Right cardiac atrium (tissue), 5 donors: ENCODE results near the gene DHRS7C. TPM values are rescaled to one million over a fixed set of nuclear protein-coding genes. Genes with fewer than 3 reads are reported as not detected.
"Not testable (repeated sequence)": the region's sequence is repeated elsewhere in the genome, so short reads cannot be mapped to it uniquely, and the experiment has no call there.

Experiments used
- ATAC-seq, 2 donors: fragments of 200-7000 bp; cut with Tn5 transposase; one replicate each; pipeline versions ENCODE4 v1.8.0 to v1.9.1; 2020; ENCODE audit warnings: moderate library complexity in 2 of 2, mild to moderate bottlenecking in 1 of 2
- DNase-seq, 3 donors: peaks; one replicate each; pipeline ENCODE4 v3.0.0-alpha.2; 2020
- H3K27ac ChIP-seq: one replicate; pipeline ENCODE4 v1.5.1; 2013; ENCODE audit warnings: mild to moderate bottlenecking, low read length, control low read depth, moderate library complexity
- H3K27me3 ChIP-seq: one replicate; pipeline ENCODE4 v1.6.1; 2013; ENCODE audit not compliant: control insufficient read depth, insufficient read depth
- H3K4me1 ChIP-seq: one replicate; pipeline ENCODE4 v1.6.1; 2013; ENCODE audit warnings: low read length; ENCODE audit not compliant: control insufficient read depth, insufficient read depth
- H3K4me3 ChIP-seq: one replicate; pipeline ENCODE4 v1.5.1; 2013; ENCODE audit warnings: low read length, control low read depth
- H3K9me3 ChIP-seq: one replicate; pipeline ENCODE4 v1.6.1; 2013; ENCODE audit warnings: low read length; ENCODE audit not compliant: control insufficient read depth
- WGBS: extraction: QIAGEN DNeasy Blood & Tissue Kit; methylation state at CpG from one replicate; pipeline ENCODE4 v1.1.7; 2013; 5-methylcytosine and 5-hydroxymethylcytosine counted together
- intact Hi-C, 4 donors: fragments of 100-400 bp; cut with DNase I; formaldehyde crosslinking; loops; one replicate each; pipeline versions ENCODE4 v1.11.0 to v1.14.0; 2022 to 2023
- polyA plus RNA-seq: library from polyadenylated mRNA; stranded (reverse); fragments of 200-250 nt; gene quantifications from one replicate; pipeline ENCODE4 v1.2.3, GENCODE V29; 2013
- total RNA-seq, 4 donors: library from RNA; stranded (reverse); fragmentation: NEBNext Ultra II Directional; extraction: Animal tissue kit (Norgen Biotek cat#: 25700); gene quantifications; one replicate each; pipeline ENCODE4 v1.2.1, GENCODE V29; 2021
- donor health status: healthy with polysubstance abuse.
- donor health status: DM: no; HTN: yes; CAD: no.
- donor health status: DM: no; HTN: no; CAD: no.
- donor health status: DM: no; HTN: yes; CAD: no; lungs with severe emphysema.
- donor health status: DM: yes; HTN: yes; CAD: no.

DHRS7C gene
- total and polyA plus RNA-seq, 5 donors = 100 to 317 (median 189) TPM

GRCh38 chr17:9788601-9789000 lies 2.8 kb downstream of the DHRS7C start:
- H3K9me3 ChIP-seq = no peaks in the 10 kb centered on the region
- intact Hi-C loops = no loop called here
- no peak overlapping the region for H3K27ac ChIP-seq
- ATAC-seq (no peak), DNase-seq (no peak)
- WGBS = 65% methylated on average over 8 of the region's 8 CpGs
- no peaks in the 10 kb centered on the region for H3K27me3 ChIP-seq
- H3K4me3 ChIP-seq = no peak overlapping the region
- H3K4me1 ChIP-seq = no peaks in the 10 kb centered on the region

DNA sequence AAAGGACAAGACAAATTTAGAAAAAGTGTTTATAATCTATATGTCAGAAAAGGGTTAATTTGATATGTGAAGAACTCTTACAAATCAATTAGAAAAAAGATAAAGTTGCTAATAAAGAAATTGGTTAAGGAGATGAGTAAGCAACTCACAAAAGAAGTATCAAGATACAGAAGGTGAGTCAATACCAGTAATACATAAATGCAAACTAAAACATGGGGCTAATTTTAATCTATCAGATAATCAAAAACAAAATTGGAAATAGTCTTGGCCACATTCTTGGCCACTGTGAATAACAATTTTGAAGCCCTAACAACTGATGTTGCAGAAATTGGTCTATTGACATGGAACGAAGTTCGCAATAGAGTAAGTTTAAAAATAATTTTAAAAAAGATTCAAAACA lies 6.8 kb downstream of the DHRS7C start:
- no peak for DNase-seq
- H3K27me3 ChIP-seq = no peaks in the 10 kb centered on the region
- H3K27ac ChIP-seq = no peak overlapping the region
- WGBS = 94% methylated on average over 2 of the region's 2 CpGs
- H3K9me3 ChIP-seq = no peaks in the 10 kb centered on the region
- no peak overlapping the region for H3K4me3 ChIP-seq
- H3K4me1 ChIP-seq = no peaks in the 10 kb centered on the region
- intact Hi-C loops = no loop called here
- no peak for ATAC-seq

DNA sequence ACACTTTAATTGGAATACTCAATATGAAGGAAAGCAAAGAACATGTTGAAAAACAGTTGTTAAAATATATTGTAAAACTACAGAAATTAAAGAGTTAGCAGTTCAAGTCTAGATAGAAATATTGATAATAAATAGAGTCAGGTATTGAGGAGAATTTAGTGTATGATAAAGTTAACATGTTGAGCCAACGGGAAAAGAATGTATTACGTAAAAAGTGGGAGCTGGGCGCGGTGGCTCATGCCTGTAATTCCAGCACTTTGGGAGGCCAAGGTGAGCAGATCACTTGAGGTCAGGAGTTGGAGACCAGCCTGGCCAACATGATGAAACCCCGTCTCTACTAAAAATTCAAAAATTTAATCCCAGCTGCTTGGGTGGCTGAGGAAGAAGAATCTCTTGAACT lies 7.9 kb downstream of the DHRS7C start:
- H3K9me3 ChIP-seq, intact Hi-C loops, H3K4me3 ChIP-seq, DNase-seq, ATAC-seq, H3K4me1 ChIP-seq, H3K27me3 ChIP-seq, H3K27ac ChIP-seq: not testable (repeated sequence)
- WGBS = 78% methylated on average over 5 of the region's 5 CpGs

GRCh38 chr17:9783050-9783449 lies 8.3 kb downstream of the DHRS7C start:
- no peak overlapping the region for H3K27ac ChIP-seq
- intact Hi-C loops = no loop called here
- no peaks in the 10 kb centered on the region for H3K4me1 ChIP-seq
- no peak overlapping the region for H3K4me3 ChIP-seq
- no peaks in the 10 kb centered on the region for H3K27me3 ChIP-seq
- WGBS = 54% methylated on average over 4 of the region's 4 CpGs
- ATAC-seq (no peak), DNase-seq (no peak)
- no peaks in the 10 kb centered on the region for H3K9me3 ChIP-seq

DNA sequence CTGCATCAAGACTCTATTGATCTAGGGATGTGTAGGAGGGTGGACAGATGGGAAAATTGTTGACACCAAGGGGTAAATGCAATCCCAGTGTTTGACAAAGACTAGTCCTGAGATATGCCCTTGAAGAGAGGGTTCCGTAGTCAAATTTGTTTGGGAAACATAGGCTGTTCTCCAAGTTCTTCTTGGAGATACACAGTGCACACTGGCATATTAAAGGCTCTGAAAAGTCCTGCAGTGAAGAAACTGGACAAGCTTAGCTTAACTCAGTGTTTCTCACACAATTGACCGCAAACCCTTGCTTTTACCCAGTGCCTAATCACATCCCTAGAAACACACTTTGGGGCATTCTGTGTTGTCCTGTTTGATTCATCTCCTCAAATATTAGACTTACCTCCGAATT lies 10.8 kb downstream of the DHRS7C start:
- no peaks in the 10 kb centered on the region for H3K9me3 ChIP-seq
- 86% methylated on average over 3 of the region's 3 CpGs for WGBS
- H3K4me3 ChIP-seq = no peak overlapping the region
- ATAC-seq (no peak), DNase-seq (no peak)
- intact Hi-C loops = no loop called here
- no peaks in the 10 kb centered on the region for H3K4me1 ChIP-seq
- no peak overlapping the region for H3K27ac ChIP-seq
- H3K27me3 ChIP-seq = no peaks in the 10 kb centered on the region

DNA sequence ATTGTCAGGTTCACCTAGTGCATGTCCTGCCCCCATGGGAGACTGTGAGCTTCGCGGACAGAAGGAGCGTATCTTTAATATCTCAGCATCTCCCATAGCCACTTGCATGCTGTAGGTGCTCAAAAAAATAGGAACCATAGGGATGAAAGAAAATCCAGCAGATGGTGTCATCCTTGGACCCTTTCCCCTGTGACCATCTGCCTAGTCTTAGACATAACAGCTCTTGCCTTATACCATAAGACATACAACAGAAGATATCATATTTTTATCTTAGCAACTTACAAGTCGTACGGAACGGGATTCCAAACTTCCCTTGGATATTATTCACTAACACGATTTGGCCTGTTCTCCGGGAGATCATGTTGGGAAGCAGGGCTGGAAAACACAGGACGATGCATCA lies 14.5 kb downstream of the DHRS7C start:
- Histone ChIP-seq H3K27me3 (no peaks in the 10 kb centered on the region), H3K27ac (no peak overlapping the region), H3K9me3 (no peaks in the 10 kb centered on the region), H3K4me3 (no peak overlapping the region), H3K4me1 (no peaks in the 10 kb centered on the region)
- no peak for ATAC-seq
- no peak for DNase-seq
- intact Hi-C loops = no loop called here
- 88% methylated on average over 9 of the region's 9 CpGs for WGBS

DNA sequence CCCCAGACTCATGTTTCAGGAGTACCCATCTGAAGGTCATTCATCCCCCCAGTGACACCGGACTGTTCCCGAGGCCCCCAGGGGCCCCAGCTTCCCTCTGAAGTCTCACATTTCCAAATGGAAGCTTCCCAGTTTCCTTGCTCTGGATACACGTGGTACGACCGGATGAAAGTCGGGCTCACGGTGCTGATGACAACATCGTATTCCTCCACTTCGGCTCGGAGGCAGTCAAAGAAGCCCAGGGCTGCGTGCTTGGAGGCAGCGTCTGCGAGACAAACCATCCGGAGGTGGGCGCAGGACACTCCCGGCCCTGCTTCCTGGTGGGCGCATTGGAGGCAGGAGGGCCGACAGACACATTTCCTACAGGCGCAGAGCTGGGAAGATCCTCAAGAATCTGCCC lies 18.7 kb downstream of the DHRS7C start:
- DNase-seq = no peak
- ATAC-seq = no peak

GRCh38 chr17:9771465-9771864 lies 19.9 kb downstream of the DHRS7C start:
- H3K9me3 ChIP-seq = no peaks in the 10 kb centered on the region
- H3K27ac ChIP-seq = no peak overlapping the region
- 93% methylated on average over 27 of the region's 27 CpGs for WGBS
- intact Hi-C loops = no loop called here
- DNase-seq (no peak), ATAC-seq (peak in 1 of 2 donors; percentile 16)
- H3K4me1 ChIP-seq = no peaks in the 10 kb centered on the region
- H3K27me3 ChIP-seq = no peaks in the 10 kb centered on the region
- no peak overlapping the region for H3K4me3 ChIP-seq

More for the DNA sequence above, 18.7 kb downstream of the DHRS7C start:
- Histone ChIP-seq H3K4me1 (no peaks in the 10 kb centered on the region), H3K4me3 (no peak overlapping the region), H3K27me3 (no peaks in the 10 kb centered on the region), H3K27ac (no peak overlapping the region), H3K9me3 (no peaks in the 10 kb centered on the region)
- intact Hi-C loops = no loop called here
- 70% methylated on average over 19 of the region's 19 CpGs for WGBS

GRCh38 chr17:9769036-9769695 lies 22.2 kb downstream of the DHRS7C start:
- 86% methylated on average over 15 of the region's 15 CpGs for WGBS
- intact Hi-C loops = loop anchor here in 1 of 4 donors (5.0 kb wide), 1 partner anchor 42 kb away; no protein-coding TSS in a partner anchor

GRCh38 chr17:9768381-9768934 lies 22.9 kb downstream of the DHRS7C start:
- DNase-seq = no peak
- no peak overlapping the region for H3K4me3 ChIP-seq
- H3K27ac ChIP-seq = no peak overlapping the region
- H3K4me1 ChIP-seq = no peaks in the 10 kb centered on the region
- no peaks in the 10 kb centered on the region for H3K27me3 ChIP-seq
- H3K9me3 ChIP-seq = no peaks in the 10 kb centered on the region
- WGBS = 34% methylated on average over 5 of the region's 5 CpGs
- ATAC-seq = no peak
- intact Hi-C loops = loop anchor here in 1 of 4 donors (5.0 kb wide), 1 partner anchor 41 kb away; no protein-coding TSS in a partner anchor

More at GRCh38 chr17:9769036-9769695, 22.2 kb downstream of the DHRS7C start:
- Histone ChIP-seq H3K27ac (no peak overlapping the region), H3K9me3 (no peaks in the 10 kb centered on the region), H3K27me3 (no peaks in the 10 kb centered on the region), H3K4me3 (no peak overlapping the region), H3K4me1 (no peaks in the 10 kb centered on the region)
- no peak for ATAC-seq
- DNase-seq = no peak

- intact Hi-C loops = loop anchor here in 1 of 4 donors (5.0 kb wide), 1 partner anchor 40 kb away; no protein-coding TSS in a partner anchor
- H3K4me1 ChIP-seq = no peaks in the 10 kb centered on the region
- no peaks in the 10 kb centered on the region for H3K27me3 ChIP-seq
- H3K9me3 ChIP-seq = no peaks in the 10 kb centered on the region
- ATAC-seq (no peak), DNase-seq (no peak)
- H3K4me3 ChIP-seq = no peak overlapping the region
- WGBS = 78% methylated on average over 7 of the region's 7 CpGs
- H3K27ac ChIP-seq = no peak overlapping the region
Measured at GRCh38 chr17:9767432-9767991, 23.9 kb downstream of the DHRS7C start.
